Ovary (tissue), 9 donors: ENCODE measurements around the gene MID1. TPM values are rescaled to one million over a fixed set of nuclear protein-coding genes. Genes with fewer than 3 reads are reported as not detected.

ENCODE experiments used
- DNase-seq, 5 donors: peaks; one replicate each; pipeline ENCODE4 v3.0.0-alpha.2; 2019 to 2020
- H3K27ac ChIP-seq, 2 donors: fragments of 200-600 bp; one replicate each; pipeline versions ENCODE4 v1.5.1 to v1.8.0; 2019 to 2022
- H3K27me3 ChIP-seq: fragments of 200-600 bp; one replicate; pipeline ENCODE4 v1.8.0; 2022
- H3K36me3 ChIP-seq: fragments of 200-600 bp; sonication (generic); one replicate; pipeline ENCODE4 v1.5.1; 2019
- H3K4me1 ChIP-seq: one replicate; pipeline ENCODE4 v1.8.1; 2013; ENCODE audit warnings: mild to moderate bottlenecking, moderate library complexity; ENCODE audit not compliant: insufficient read depth
- H3K4me3 ChIP-seq: fragments of 200-600 bp; sonication (generic); one replicate; pipeline ENCODE4 v1.5.1; 2017
- H3K9me3 ChIP-seq, 2 donors: fragments of 200-600 bp in 1 of 2; sonication (generic) in 1 of 2; one replicate each; pipeline versions ENCODE4 v1.5.1 to v1.8.1; 2013 to 2019; ENCODE audit warnings: mild to moderate bottlenecking in 1 of 2, moderate library complexity in 1 of 2
- CTCF ChIP-seq, 3 donors: fragments of 450-650 bp in 2 of 3; fragments of 200-600 bp in 1 of 3; IDR thresholded peaks; one replicate each; pipeline versions ENCODE4 v1.5.1 to v1.8.0; 2016 to 2022; ENCODE audit warnings: antibody characterized with exemption in 3 of 3, mild to moderate bottlenecking in 1 of 3
- EP300 ChIP-seq: sonication (generic); formaldehyde crosslinking; IDR thresholded peaks from one replicate; pipeline ENCODE4 v1.6.1; 2017; ENCODE audit warnings: antibody characterized with exemption
- POLR2A ChIP-seq: fragments of 450-650 bp; IDR thresholded peaks from one replicate; pipeline ENCODE4 v1.6.1; 2017; ENCODE audit warnings: antibody characterized with exemption, mild to moderate bottlenecking, moderate library complexity
- WGBS, 3 donors: extraction: QIAGEN DNeasy Blood & Tissue Kit in 1 of 3; methylation state at CpG; one replicate each; pipeline versions ENCODE4 v1.1.5 to v1.1.7; 2013 to 2017; 5-methylcytosine and 5-hydroxymethylcytosine counted together
- intact Hi-C, 4 donors: fragments of 100-400 bp; cut with DNase I; formaldehyde crosslinking; loops; one replicate each; pipeline versions ENCODE4 v1.11.0 to v1.15.1; 2022 to 2023
- polyA plus RNA-seq, 2 donors: library from polyadenylated mRNA; stranded (reverse); fragments of 200-250 nt in 1 of 2; fragments of 350-450 nt in 1 of 2; fragmentation: Illumina TruSeq in 1 of 2; extraction: RNeasy Lipid Tissue Mini Kit (QIAGEN cat#74804) in 1 of 2; gene quantifications; one replicate each; pipeline ENCODE4 v1.2.3, GENCODE V29; 2013 to 2014
- total RNA-seq, 7 donors: library from RNA; depleted of rRNA in 2 of 7; stranded (reverse); fragments of >200 nt in 2 of 7; fragmentation: NEBNext Ultra II Directional in 3 of 7; extraction: Animal tissue kit (Norgen Biotek cat#: 25700) in 3 of 7; gene quantifications; one replicate each; pipeline versions ENCODE4 v1.1.0 to v1.2.4, GENCODE V29; 2016 to 2023
- donor health status: DM: no; HTN: no; CAD: no; lungs with moderate emphysema.
- donor health status: DM: no; HTN: no; CAD: no.
- donor health status: Bipolar disorder and iron deficiency.
- donor health status: DM: yes; HTN: yes; CAD: no.
- donor health status: DM: no; HTN: no; CAD: no.
- donor health status: DM: yes; HTN: yes; CAD: no.

MID1 gene
- total and polyA plus RNA-seq, 9 donors = 4.0 to 25.7 (median 17.0) TPM

GRCh38 chrX:10507181-10507580, 113.2 kb downstream of the MID1 start:
- Histone ChIP-seq H3K4me1 (peaks cover 6% of the 10 kb centered on the region), H3K9me3 (no peaks in the 10 kb centered on the region), H3K27ac (no peak overlapping the region), H3K36me3 (no peaks in the 10 kb centered on the region), H3K4me3 (no peak overlapping the region), H3K27me3 (no peaks in the 10 kb centered on the region)
- intact Hi-C loops = no loop called here
- TF ChIP-seq CTCF (IDR thresholded peaks at IDR 0.05) = no peak
- TF ChIP-seq POLR2A = no peak
- TF ChIP-seq EP300 = no peak
- DNase-seq = peak in 3 of 5 donors; percentile 23 to 58 (median 23)
- WGBS, 3 donors = 23 to 31% (median 28%) methylated on average over 3 of the region's 3 CpGs

GRCh38 chrX:10506781-10507180, 113.6 kb downstream of the MID1 start:
- Histone ChIP-seq H3K9me3 (no peaks in the 10 kb centered on the region), H3K36me3 (no peaks in the 10 kb centered on the region), H3K4me1 (peaks cover 6% of the 10 kb centered on the region), H3K27me3 (no peaks in the 10 kb centered on the region), H3K27ac (no peak overlapping the region), H3K4me3 (no peak overlapping the region)
- TF ChIP-seq EP300 (no peak), POLR2A (no peak), CTCF (IDR thresholded peaks at IDR 0.05) (no peak)
- DNase-seq = no peak
- WGBS, 3 donors = 51 to 56% (median 53%) methylated on average over 4 of the region's 4 CpGs
- intact Hi-C loops = no loop called here

DNA sequence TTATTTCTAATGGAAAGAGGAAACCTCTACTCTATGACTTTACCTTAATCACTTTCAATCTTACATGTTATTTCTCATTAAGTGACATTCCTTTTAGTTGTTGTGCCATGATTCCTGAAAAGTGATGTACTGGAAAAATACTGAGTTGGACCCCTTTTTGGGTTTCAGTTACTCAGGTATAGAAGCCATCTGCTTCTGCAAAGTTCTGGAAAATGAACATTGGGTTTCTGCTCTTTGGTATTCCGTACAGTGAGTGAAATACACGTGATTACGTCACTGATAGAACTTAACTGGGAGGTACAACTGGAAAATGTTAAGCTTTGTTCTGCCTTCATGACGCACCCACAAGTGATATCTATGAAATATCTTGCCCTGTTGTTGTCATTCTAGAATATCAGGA, 114.7 kb downstream of the MID1 start:
- TF ChIP-seq POLR2A (no peak), EP300 (no peak), CTCF (IDR thresholded peaks at IDR 0.05) (no peak)
- Histone ChIP-seq H3K4me3 (no peak overlapping the region), H3K4me1 (peaks cover 6% of the 10 kb centered on the region), H3K27ac (no peak overlapping the region), H3K9me3 (no peaks in the 10 kb centered on the region), H3K27me3 (no peaks in the 10 kb centered on the region), H3K36me3 (no peaks in the 10 kb centered on the region)
- intact Hi-C loops = no loop called here
- 81 to 83% (median 82%) methylated on average over 4 of the region's 4 CpGs for WGBS, 3 donors
- no peak for DNase-seq

DNA sequence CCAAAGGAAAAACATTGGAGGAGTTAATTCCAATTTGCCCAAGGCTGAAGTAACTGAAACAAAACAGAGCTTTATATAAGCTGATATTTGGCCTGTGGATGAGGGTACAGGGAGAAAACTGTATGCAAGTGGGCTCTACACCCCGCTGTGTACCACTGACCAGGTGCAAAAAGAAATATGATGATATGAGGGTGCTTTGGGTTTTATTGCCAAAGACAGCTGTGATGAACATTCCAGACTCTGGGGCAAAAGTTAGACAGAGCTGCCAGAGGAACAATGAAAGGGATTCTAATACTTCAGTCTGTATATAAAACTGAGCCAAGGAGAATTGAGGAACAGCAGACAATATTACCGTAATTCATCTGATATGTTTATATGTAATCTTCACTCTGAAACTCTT, 117.4 kb downstream of the MID1 start:
- Histone ChIP-seq H3K27me3 (no peaks in the 10 kb centered on the region), H3K4me1 (peaks cover 5% of the 10 kb centered on the region), H3K9me3 (no peaks in the 10 kb centered on the region), H3K4me3 (no peak overlapping the region), H3K36me3 (no peaks in the 10 kb centered on the region), H3K27ac (no peak overlapping the region)
- TF ChIP-seq CTCF (IDR thresholded peaks at IDR 0.05) (no peak), POLR2A (no peak), EP300 (no peak)
- intact Hi-C loops = no loop called here
- DNase-seq = no peak
- 68 to 83% (median 76%) methylated on average over 2 of the region's 2 CpGs for WGBS, 3 donors

DNA sequence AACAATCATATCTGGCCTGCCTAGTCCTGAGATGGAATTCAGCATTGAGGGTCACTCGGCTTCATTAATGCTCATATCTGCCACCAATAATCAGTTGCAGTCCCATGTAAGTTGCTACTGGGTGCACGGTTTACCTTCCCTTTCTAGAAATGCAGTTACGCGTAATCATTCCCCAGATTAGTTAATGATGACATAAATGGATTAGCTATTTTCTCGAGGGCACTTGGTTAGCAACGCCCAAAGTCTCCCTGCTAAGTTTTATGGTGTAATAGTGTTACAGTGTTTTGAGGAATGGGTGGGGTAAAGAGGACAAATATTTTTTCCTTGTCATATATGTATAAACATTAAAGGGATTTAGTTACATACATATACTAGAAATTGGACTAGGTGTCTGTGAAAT, 118.8 kb downstream of the MID1 start:
- H3K36me3 ChIP-seq = no peaks in the 10 kb centered on the region
- WGBS, 3 donors = 87 to 89% (median 88%) methylated on average over 6 of the region's 6 CpGs
- no peak overlapping the region for H3K27ac ChIP-seq
- no peak overlapping the region for H3K4me3 ChIP-seq
- intact Hi-C loops = no loop called here
- no peaks in the 10 kb centered on the region for H3K27me3 ChIP-seq
- DNase-seq = no peak
- peaks cover 3% of the 10 kb centered on the region for H3K4me1 ChIP-seq
- TF ChIP-seq EP300 (no peak), POLR2A (no peak), CTCF (IDR thresholded peaks at IDR 0.05) (no peak)
- H3K9me3 ChIP-seq = no peaks in the 10 kb centered on the region
